ENCODE data around the gene GTF3C4. TPM values are rescaled to one million over a fixed set of nuclear protein-coding genes. Genes with fewer than 3 reads are reported as not detected.

The GTF3C4 gene
- total RNA-seq (10 to 100 TPM; 12.8 TPM), polyA plus RNA-seq (1 to 10 TPM; 3.1 to 3.5 (median 3.5) TPM), total RNA-seq (35.3 to 74.5 (median 63.7) reads per million in 6 experiments)

- DNase-seq, result peak; percentile 35 to 77 (median 52)
- POLR2A ChIA-PET, result interaction anchor here (0.5 to 3.1 kb wide), 12 partner anchors 9 to 591 kb away, joined by 3 to 17 read pairs (median 4); partner anchors contain the start of genes AK8, MED27, SETX and SPACA9
These were observed at the start of gene GTF3C4 for GRCh38 chr9:132670457-132671391. TSS of gene GTF3C4 (plus strand) at chr9:132670464. CDS start at chr9:132670599, 135 bp downstream.

GRCh38 chr9:132622159-132622558, 48.1 kb upstream of the GTF3C4 start:
- POLR2A ChIA-PET, result no interaction called here
- Mint-ChIP-seq H3K27me3 (no peaks in the 10 kb centered on the region), H3K36me3 (peaks cover 16 to 94% (median 40%) of the 10 kb centered on the region in 3 donors), H3K4me1 (no peaks in the 10 kb centered on the region), H3K4me3 (no peak overlapping the region), H3K9me3 (no peaks in the 10 kb centered on the region), H3K27ac (no peak overlapping the region)
- ATAC-seq (no peak), DNase-seq (no peak)

More at GRCh38 chr9:132670457-132671391, at the start of gene GTF3C4:
- H3K4me1 Mint-ChIP-seq, result peaks cover 28 to 70% (median 60%) of the 10 kb centered on the region in 4 donors
- H3K4me3 Mint-ChIP-seq, result peak within 1 kb of the TSS; percentile 86 to 95 (median 90)
- peaks cover 0 to 5% (median 0%) of the 10 kb centered on the region in 3 donors for H3K36me3 Mint-ChIP-seq
- no peaks in the 10 kb centered on the region for H3K9me3 Mint-ChIP-seq
- ATAC-seq, result peak; percentile 50 to 59
- H3K27me3 Mint-ChIP-seq, result no peaks in the 10 kb centered on the region
- H3K27ac Mint-ChIP-seq, result peak within 1 kb of the TSS; percentile 80 to 97 (median 96)

- Mint-ChIP-seq H3K4me3 (no peak overlapping the region), H3K9me3 (no peaks in the 10 kb centered on the region), H3K27me3 (no peaks in the 10 kb centered on the region), H3K36me3 (peaks cover 10 to 97% (median 50%) of the 10 kb centered on the region in 3 donors), H3K4me1 (no peaks in the 10 kb centered on the region), H3K27ac (no peak overlapping the region)
- ATAC-seq (no peak), DNase-seq (no peak)
- POLR2A ChIA-PET, result no interaction called here
These were observed 44.0 kb upstream of the GTF3C4 start for GRCh38 chr9:132626285-132626684.

- Mint-ChIP-seq H3K27me3 (no peaks in the 10 kb centered on the region), H3K4me1 (no peaks in the 10 kb centered on the region), H3K4me3 (no peak overlapping the region), H3K36me3 (peaks cover 10 to 98% (median 47%) of the 10 kb centered on the region in 3 donors), H3K27ac (no peak overlapping the region), H3K9me3 (no peaks in the 10 kb centered on the region)
- DNase-seq (no peak), ATAC-seq (no peak)
- POLR2A ChIA-PET, result no interaction called here
These were observed 43.2 kb upstream of the GTF3C4 start for GRCh38 chr9:132627106-132627505.

GRCh38 chr9:132627594-132627993, 42.7 kb upstream of the GTF3C4 start:
- no peak overlapping the region for H3K4me3 Mint-ChIP-seq
- no peaks in the 10 kb centered on the region for H3K9me3 Mint-ChIP-seq
- ATAC-seq (no peak), DNase-seq (no peak)
- no peaks in the 10 kb centered on the region for H3K4me1 Mint-ChIP-seq
- POLR2A ChIA-PET, result no interaction called here
- peaks cover 10 to 97% (median 47%) of the 10 kb centered on the region in 3 donors for H3K36me3 Mint-ChIP-seq
- H3K27ac Mint-ChIP-seq, result no peak overlapping the region
- H3K27me3 Mint-ChIP-seq, result no peaks in the 10 kb centered on the region

GRCh38 chr9:132628746-132629145, 41.5 kb upstream of the GTF3C4 start:
- H3K9me3 Mint-ChIP-seq, result no peaks in the 10 kb centered on the region
- peaks cover 10 to 96% (median 47%) of the 10 kb centered on the region in 3 donors for H3K36me3 Mint-ChIP-seq
- no peak overlapping the region for H3K4me3 Mint-ChIP-seq
- ATAC-seq (no peak), DNase-seq (no peak)
- no peaks in the 10 kb centered on the region for H3K27me3 Mint-ChIP-seq
- no peak overlapping the region for H3K27ac Mint-ChIP-seq
- POLR2A ChIA-PET, result no interaction called here
- H3K4me1 Mint-ChIP-seq, result no peaks in the 10 kb centered on the region

GRCh38 chr9:132630116-132630515, 40.1 kb upstream of the GTF3C4 start:
- Mint-ChIP-seq H3K36me3 (peaks cover 10 to 97% (median 46%) of the 10 kb centered on the region in 3 donors), H3K9me3 (no peaks in the 10 kb centered on the region), H3K4me3 (no peak overlapping the region), H3K4me1 (no peaks in the 10 kb centered on the region), H3K27me3 (no peaks in the 10 kb centered on the region), H3K27ac (no peak overlapping the region)
- no peak for DNase-seq
- POLR2A ChIA-PET, result no interaction called here
- no peak for ATAC-seq

- H3K27ac Mint-ChIP-seq, result no peak overlapping the region
- DNase-seq (no peak), ATAC-seq (no peak)
- H3K27me3 Mint-ChIP-seq, result no peaks in the 10 kb centered on the region
- H3K36me3 Mint-ChIP-seq, result peaks cover 5 to 95% (median 39%) of the 10 kb centered on the region in 3 donors
- H3K4me1 Mint-ChIP-seq, result no peaks in the 10 kb centered on the region
- no peaks in the 10 kb centered on the region for H3K9me3 Mint-ChIP-seq
- no peak overlapping the region for H3K4me3 Mint-ChIP-seq
- POLR2A ChIA-PET, result no interaction called here
These were observed 39.5 kb upstream of the GTF3C4 start for GRCh38 chr9:132630811-132631210.

GRCh38 chr9:132631280-132631679, 39.0 kb upstream of the GTF3C4 start:
- DNase-seq (no peak), ATAC-seq (no peak)
- no peak overlapping the region for H3K4me3 Mint-ChIP-seq
- peaks cover 2 to 93% (median 38%) of the 10 kb centered on the region in 3 donors for H3K36me3 Mint-ChIP-seq
- POLR2A ChIA-PET, result no interaction called here
- no peaks in the 10 kb centered on the region for H3K4me1 Mint-ChIP-seq
- no peak overlapping the region for H3K27ac Mint-ChIP-seq
- no peaks in the 10 kb centered on the region for H3K9me3 Mint-ChIP-seq
- no peaks in the 10 kb centered on the region for H3K27me3 Mint-ChIP-seq

GRCh38 chr9:132631685-132632084, 38.6 kb upstream of the GTF3C4 start:
- ATAC-seq, result no peak
- POLR2A ChIA-PET, result no interaction called here
- Mint-ChIP-seq H3K27ac (no peak overlapping the region), H3K4me1 (no peaks in the 10 kb centered on the region), H3K4me3 (no peak overlapping the region), H3K36me3 (peaks cover 0 to 93% (median 36%) of the 10 kb centered on the region in 3 donors), H3K9me3 (no peaks in the 10 kb centered on the region), H3K27me3 (no peaks in the 10 kb centered on the region)
- DNase-seq, result no peak

- no peaks in the 10 kb centered on the region for H3K4me1 Mint-ChIP-seq
- DNase-seq, result no peak
- H3K36me3 Mint-ChIP-seq, result peaks cover 0 to 93% (median 34%) of the 10 kb centered on the region in 3 donors
- no peaks in the 10 kb centered on the region for H3K9me3 Mint-ChIP-seq
- peak overlapping the region in 2 of 10 donors; percentile 22 to 61 for H3K27ac Mint-ChIP-seq
- H3K27me3 Mint-ChIP-seq, result no peaks in the 10 kb centered on the region
- no peak overlapping the region for H3K4me3 Mint-ChIP-seq
- ATAC-seq, result no peak
- POLR2A ChIA-PET, result interaction anchor here (0.8 kb wide), 1 partner anchor 315 kb away, joined by 3 read pairs; no protein-coding TSS in a partner anchor
These were observed 37.7 kb upstream of the GTF3C4 start for GRCh38 chr9:132632413-132633129.

- ATAC-seq (no peak), DNase-seq (no peak)
- Mint-ChIP-seq H3K4me1 (no peaks in the 10 kb centered on the region), H3K27me3 (no peaks in the 10 kb centered on the region), H3K9me3 (no peaks in the 10 kb centered on the region), H3K36me3 (peaks cover 3 to 93% (median 26%) of the 10 kb centered on the region in 3 donors), H3K4me3 (no peak overlapping the region), H3K27ac (no peak overlapping the region)
- POLR2A ChIA-PET, result no interaction called here
These were observed 35.9 kb upstream of the GTF3C4 start for GRCh38 chr9:132634327-132634726.

GRCh38 chr9:132637351-132637750, 32.9 kb upstream of the GTF3C4 start:
- peaks cover 9 to 92% (median 27%) of the 10 kb centered on the region in 3 donors for H3K36me3 Mint-ChIP-seq

More at GRCh38 chr9:132637351-132637750, 32.9 kb upstream of the GTF3C4 start:
- no peak for ATAC-seq
- DNase-seq, result no peak
- Mint-ChIP-seq H3K9me3 (no peaks in the 10 kb centered on the region), H3K27me3 (no peaks in the 10 kb centered on the region), H3K4me1 (no peaks in the 10 kb centered on the region), H3K4me3 (no peak overlapping the region), H3K27ac (no peak overlapping the region)
- POLR2A ChIA-PET, result no interaction called here
